Measurements from ENCODE around the gene WRNIP1. TPM values are rescaled to one million over a fixed set of nuclear protein-coding genes. Genes with fewer than 3 reads are reported as not detected.

The WRNIP1 gene
- total and polyA plus RNA-seq, 2 of the 13 experiments (the other 11 are each of a cell fraction or from before 2014, with no cell fraction given), result 77.7 to 90.3 TPM

DNA sequence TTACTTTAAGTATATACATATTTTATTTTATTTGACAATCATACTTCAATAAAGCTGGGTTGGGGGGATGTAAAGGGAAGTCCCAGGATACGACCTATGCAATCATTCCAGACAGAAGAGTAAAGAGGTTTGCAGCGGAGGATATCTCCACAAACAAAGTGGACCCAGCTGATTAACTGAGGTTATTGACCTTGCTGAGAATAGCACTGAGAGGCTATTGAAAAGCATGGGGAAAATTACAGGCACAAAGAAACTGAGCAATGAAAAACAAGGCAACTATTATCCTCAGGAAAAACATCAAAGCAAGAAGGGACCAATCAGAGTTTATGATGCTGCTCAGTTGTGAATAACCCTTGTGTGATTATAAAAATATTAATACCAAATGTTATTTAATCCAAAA lies 43.8 kb downstream of the WRNIP1 start (continued):
- TF ChIP-seq SATB2 (CRISPR knock-in tag; IDR thresholded peaks at IDR 0.05), result no peak
- TF ChIP-seq SP5 (CRISPR knock-in tag; IDR thresholded peaks at IDR 0.05; ENCODE audit: borderline replicate concordance, low read depth), result no peak
- no peak for TF ChIP-seq SPEN (CRISPR knock-in tag; IDR thresholded peaks at IDR 0.05; ENCODE audit: low read depth)
- TF ChIP-seq ARNTL (CRISPR knock-in tag; IDR thresholded peaks at IDR 0.05), result no peak
- TF ChIP-seq GPN1 (CRISPR knock-in tag; IDR thresholded peaks at IDR 0.05; ENCODE audit: borderline replicate concordance), result no peak
- TF ChIP-seq ZFP36 (IDR thresholded peaks at IDR 0.05; ENCODE audit: borderline replicate concordance, low read depth, low read length, partially characterized antibody), result no peak
- TF ChIP-seq ZNF460 (CRISPR knock-in tag; IDR thresholded peaks at IDR 0.05; ENCODE audit: borderline replicate concordance), result no peak
- no peak for TF ChIP-seq PHF21A (CRISPR knock-in tag; IDR thresholded peaks at IDR 0.05)
- no peak for TF ChIP-seq ZNF589 (CRISPR knock-in tag; conservative IDR thresholded peaks at IDR 0.05)
- no peak for TF ChIP-seq KLF16 (CRISPR knock-in tag; IDR thresholded peaks at IDR 0.05)
- TF ChIP-seq MZF1 (CRISPR knock-in tag; IDR thresholded peaks at IDR 0.05; ENCODE audit: borderline replicate concordance), result no peak
- TF ChIP-seq ZFYVE20 (CRISPR knock-in tag; IDR thresholded peaks at IDR 0.05; ENCODE audit: borderline replicate concordance, low read depth), result no peak
- no peak for TF ChIP-seq ZNF382 (CRISPR knock-in tag; IDR thresholded peaks at IDR 0.05; ENCODE audit: borderline replicate concordance)
- peak; percentile 87 for TF ChIP-seq SOX5 (CRISPR knock-in tag; IDR thresholded peaks at IDR 0.05; ENCODE audit: borderline replicate concordance)
- no peak for TF ChIP-seq ZMYM4 (CRISPR knock-in tag; IDR thresholded peaks at IDR 0.05)
- TF ChIP-seq RBM39 (IDR thresholded peaks at IDR 0.05; ENCODE audit: low read depth, low read length, poor library complexity, severe bottlenecking), result no peak
- TF ChIP-seq, protein P1, sequence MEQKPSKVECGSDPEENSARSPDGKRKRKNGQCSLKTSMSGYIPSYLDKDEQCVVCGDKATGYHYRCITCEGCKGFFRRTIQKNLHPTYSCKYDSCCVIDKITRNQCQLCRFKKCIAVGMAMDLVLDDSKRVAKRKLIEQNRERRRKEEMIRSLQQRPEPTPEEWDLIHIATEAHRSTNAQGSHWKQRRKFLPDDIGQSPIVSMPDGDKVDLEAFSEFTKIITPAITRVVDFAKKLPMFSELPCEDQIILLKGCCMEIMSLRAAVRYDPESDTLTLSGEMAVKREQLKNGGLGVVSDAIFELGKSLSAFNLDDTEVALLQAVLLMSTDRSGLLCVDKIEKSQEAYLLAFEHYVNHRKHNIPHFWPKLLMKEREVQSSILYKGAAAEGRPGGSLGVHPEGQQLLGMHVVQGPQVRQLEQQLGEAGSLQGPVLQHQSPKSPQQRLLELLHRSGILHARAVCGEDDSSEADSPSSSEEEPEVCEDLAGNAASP (CRISPR knock-in tag; IDR thresholded peaks at IDR 0.05; ENCODE audit: borderline replicate concordance), result peak; percentile 61; the same call in 1 of the 2 replicates
- TF ChIP-seq MTF1 (CRISPR knock-in tag; IDR thresholded peaks at IDR 0.05), result no peak
- TF ChIP-seq, protein P2, sequence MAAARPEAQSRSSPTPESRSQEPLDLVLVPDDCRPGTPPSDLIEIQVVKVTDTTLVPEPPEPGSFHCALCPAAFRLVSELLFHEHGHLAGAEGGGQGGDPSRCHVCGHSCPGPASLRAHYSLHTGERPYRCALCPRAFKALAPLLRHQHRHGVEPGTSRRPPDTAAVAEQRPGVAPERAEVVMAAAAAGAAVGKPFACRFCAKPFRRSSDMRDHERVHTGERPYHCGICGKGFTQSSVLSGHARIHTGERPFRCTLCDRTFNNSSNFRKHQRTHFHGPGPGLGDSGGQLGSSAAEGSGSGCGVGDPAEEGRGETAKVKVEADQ (CRISPR knock-in tag; IDR thresholded peaks at IDR 0.05; ENCODE audit: borderline replicate concordance), result no peak
- TF ChIP-seq ZNF562 (CRISPR knock-in tag; IDR thresholded peaks at IDR 0.05; ENCODE audit: borderline replicate concordance), result no peak
- TF ChIP-seq ZNF367 (CRISPR knock-in tag; IDR thresholded peaks at IDR 0.05; ENCODE audit: borderline replicate concordance), result no peak
- TF ChIP-seq TIGD3 (CRISPR knock-in tag; IDR thresholded peaks at IDR 0.05; ENCODE audit: borderline replicate concordance), result no peak
- TF ChIP-seq JUN (CRISPR knock-in tag; IDR thresholded peaks at IDR 0.05), result no peak
- no peak for TF ChIP-seq BHLHE40 (IDR thresholded peaks at IDR 0.05; ENCODE audit: low read length)
- TF ChIP-seq SMAD9 (CRISPR knock-in tag; IDR thresholded peaks at IDR 0.05), result no peak
- TF ChIP-seq HHEX (CRISPR knock-in tag; IDR thresholded peaks at IDR 0.05), result no peak
- TF ChIP-seq ZNF101 (CRISPR knock-in tag; IDR thresholded peaks at IDR 0.05; ENCODE audit: borderline replicate concordance, low read depth), result no peak
- peak; percentile 41 for TF ChIP-seq RARA (CRISPR knock-in tag; IDR thresholded peaks at IDR 0.05)
- no peak for TF ChIP-seq ZNF772 (CRISPR knock-in tag; IDR thresholded peaks at IDR 0.05)
- TF ChIP-seq ZNF160 (CRISPR knock-in tag; IDR thresholded peaks at IDR 0.05), result no peak

Measured in HepG2 (cell line).